NCI-H2107 (cell line): ENCODE measurements around the gene YTHDC2.
A peak's percentile ranks its signal among the peaks of the same experiment; 100 is the strongest.

Experiments used
- DNase-seq: peaks from one replicate; lab custom pipeline; 2025; lab: John Stamatoyannopoulos, UW

The YTHDC2 gene

DNA sequence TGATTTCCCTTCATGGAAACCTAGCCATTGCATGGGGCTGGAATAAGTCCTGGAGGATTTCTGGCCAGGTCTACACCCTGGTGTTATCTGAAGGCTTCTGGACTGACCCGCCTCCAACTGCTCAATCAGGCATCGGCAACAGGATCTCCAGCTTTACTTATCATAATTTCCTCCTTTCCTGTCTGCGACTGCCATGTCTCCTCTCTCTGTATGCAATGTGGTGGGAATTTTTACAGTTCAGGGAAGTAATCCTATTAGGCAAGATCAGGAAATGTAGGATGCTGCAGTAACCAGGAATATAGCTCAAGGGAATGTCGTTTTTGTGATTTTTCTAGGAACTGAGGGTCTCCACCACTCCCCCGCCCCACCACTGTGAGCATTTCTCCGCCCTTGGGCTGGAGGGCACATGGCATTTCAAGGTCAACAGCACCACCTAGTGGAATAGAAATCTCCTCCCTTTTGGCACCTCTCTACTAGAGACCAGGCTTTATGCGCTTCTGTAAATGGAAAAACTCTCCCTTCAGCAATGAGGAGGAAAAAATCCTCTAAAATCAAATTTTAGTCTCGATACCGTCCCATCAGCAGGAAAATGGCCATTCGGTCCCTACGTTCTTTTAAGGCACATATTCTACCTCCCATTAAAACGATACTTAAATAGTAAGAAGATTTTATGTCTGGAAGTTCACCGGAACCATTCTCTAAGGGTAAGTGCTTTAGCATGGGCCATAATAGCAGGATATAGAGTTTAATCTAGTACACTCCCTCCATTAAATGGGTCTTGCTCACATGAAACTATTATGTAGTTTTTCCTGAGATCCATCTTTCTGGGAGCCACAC is 93.0 kb downstream of the YTHDC2 start:
- peak; percentile 5 for DNase-seq

DNA sequence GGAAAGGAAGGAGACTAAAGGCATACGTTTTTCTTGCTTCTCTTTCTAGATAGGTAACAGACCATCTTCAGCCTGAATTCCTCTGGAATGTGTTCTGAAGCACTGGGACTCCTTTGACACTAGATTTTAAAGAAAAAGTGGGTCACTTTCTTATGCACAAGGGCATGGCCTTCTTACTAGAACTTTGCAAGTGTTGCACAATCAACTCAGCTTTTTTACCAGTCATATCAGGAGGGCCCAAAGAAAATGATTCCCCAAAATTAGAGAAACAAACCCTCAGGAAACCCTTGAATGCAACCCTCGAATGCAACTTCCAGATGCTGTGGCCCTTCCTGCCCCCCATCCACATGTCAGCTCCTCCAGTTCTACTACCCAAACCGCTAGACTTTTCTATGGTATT is 93.9 kb downstream of the YTHDC2 start:
- DNase-seq, result no peak

DNA sequence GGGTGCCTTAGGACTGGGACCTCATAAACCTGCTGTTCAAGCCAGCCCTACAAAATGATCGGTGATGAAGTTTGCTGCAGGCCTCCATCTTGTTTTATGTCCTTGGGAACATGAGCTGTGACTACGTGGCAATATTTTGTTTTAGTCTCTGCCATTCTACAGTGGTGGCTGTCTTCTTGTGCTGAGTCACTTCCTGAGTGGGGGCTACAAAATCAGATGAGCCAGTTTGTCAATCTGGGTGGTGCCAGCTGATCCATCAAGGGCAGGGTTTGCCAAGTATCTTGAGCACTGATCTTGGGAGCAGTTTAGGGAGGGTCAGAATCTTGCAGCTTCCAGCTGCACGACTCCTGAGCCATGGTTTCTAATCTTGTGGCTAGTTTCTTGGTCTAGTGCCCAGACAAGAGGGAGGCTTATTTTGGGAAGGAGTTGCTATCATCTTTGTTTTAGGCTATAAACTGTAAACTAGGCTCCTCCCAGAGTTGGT is 94.7 kb downstream of the YTHDC2 start:
- DNase-seq, result no peak

DNA sequence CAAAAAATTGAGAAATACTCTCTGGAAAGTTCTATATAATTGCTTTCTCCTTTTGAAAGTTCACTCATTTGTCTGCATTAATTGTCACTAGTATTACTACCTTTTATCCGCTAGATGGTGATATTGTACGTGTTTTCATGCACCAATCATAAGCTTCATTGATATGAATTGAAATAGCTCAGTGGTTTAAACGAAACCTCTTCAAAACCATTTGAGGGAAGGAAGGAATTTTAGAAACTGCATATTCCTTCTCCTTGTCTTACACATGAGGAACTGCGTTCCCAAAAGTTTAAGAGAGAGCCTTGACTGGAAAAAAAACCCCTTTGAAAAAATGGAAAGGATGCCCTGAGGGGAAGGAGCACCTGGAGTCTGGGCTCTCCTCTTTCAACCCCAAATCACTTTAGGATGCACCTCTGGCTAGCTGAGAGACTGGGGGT is 98.6 kb downstream of the YTHDC2 start:
- no peak for DNase-seq

DNA sequence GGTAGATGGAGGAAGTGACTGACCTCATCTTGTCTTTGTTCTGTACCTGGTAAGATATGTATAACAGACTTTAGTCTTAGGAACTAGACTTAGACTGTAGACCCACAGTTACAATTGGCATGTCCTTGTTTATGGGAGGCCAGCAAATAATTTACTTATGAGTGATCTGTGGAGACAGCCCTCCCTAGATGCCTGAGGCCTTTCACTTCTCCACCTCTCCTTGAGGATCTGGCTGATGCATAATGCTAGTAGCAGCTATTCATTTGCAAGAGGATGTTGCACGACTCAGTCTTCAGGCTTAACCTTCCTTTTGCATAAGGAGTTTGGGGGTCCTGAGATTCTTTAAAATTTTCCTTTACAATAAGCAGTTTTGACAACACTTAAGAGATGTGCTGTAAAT is 100.7 kb downstream of the YTHDC2 start:
- no peak for DNase-seq

DNA sequence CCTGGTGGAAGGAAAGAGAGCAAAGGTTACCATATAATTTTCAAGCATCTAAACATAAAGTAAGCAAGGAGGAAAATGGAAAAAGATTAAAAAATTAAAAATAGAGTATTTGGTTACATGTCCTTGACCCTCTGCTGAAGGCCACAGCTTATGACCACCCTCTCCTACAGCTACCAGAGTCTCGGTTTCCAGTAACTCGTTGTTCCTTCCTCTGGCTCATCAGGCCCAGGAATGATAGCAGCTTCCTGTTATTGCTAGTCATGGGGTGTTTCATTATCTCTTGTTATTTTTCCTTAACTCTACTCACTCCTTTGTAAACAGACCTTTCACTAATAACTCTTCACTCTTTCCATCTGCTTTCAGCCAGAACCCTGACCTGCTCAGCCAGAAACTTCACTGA is 102.2 kb downstream of the YTHDC2 start:
- no peak for DNase-seq

DNA sequence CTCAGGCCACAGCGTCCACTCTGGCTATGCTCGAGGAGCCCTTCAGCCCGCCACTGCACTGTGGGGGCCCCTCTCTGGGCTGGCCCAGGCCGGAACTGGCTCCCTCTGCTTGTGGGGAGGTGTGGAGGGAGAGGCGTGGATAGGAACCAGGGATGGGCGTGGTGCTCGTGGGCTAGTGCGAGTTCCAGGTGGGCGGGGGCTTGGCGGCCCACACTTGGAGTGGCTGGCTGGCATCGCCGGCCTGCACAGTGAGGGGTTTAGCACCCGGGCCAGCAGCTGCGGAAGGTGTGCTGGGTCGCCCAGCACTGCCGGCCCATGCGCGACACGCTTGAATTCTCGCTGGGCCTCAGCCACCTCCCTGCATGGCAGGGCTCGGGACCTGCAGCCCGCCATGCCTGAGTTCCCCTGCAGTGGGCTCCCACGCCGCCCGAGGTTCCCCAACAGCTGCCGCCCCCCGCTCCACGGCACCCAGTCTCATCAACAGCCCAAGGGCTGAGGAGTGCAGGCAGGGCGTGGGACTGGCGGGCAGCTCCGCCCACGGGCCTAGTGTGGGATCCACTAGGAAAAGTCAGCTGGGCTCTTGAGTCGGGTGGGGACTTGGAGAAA is 103.8 kb downstream of the YTHDC2 start:
- no peak for DNase-seq

DNA sequence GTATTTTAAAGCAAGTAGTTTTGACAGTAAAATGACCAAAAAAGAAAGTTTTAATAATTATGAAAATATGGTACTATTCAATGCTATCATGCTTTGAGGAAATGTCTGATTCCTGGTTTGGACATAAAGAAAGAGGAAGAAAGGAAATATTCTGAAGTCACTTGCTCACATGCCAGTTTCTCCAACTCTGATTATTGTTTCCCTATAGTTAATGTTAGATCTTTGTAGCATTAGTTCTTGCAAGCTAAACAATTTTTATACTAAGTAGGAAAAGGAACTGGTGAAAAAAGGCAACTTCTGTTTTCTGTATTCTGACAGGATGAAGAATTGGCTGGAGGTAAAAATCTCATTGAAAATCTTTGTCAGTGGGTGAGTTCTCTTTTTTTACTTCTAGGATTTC is 119.5 kb downstream of the YTHDC2 start:
- no peak for DNase-seq

DNA sequence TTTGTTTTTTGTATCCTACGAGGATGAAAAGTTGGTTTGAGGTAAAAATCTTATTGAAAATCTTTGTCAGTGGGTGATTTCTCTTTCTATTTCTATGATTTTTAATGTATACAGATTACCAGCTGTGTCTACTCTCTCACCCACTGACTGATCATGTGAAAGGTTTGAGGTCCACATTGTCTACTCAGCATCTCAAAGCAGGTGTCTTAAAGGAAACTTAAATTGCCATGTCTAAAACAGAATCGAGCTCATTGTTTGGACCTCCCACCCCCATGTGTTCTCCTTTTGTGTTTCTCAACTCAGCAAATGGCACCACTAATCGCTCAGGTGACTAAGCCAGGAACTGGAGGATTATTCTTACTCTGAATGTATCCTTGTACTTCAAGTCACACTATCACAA is 121.5 kb downstream of the YTHDC2 start:
- DNase-seq, result no peak

DNA sequence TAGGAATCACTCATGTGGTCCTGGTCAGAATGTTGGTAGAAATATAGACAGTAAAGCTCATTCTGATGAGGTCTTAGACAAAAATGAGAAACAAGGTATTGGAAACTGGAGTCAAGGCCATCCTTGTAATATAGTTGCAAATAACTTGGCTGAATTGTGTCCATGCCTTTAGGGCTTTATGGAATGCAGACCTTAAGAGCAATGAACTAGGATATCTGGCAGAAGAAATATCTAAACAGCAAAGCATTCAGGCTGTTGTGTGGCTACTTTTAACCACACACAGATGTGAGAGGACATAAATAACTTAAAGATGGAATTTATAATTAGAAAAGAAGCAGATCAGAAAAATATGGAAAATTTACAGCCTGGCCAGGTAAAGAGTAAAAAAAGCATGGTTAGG is 128.2 kb downstream of the YTHDC2 start:
- DNase-seq, result no peak
